Measurements from ENCODE around the gene CYGB.
"Not testable (repeated sequence)": the region's sequence is repeated elsewhere in the genome, so short reads cannot be mapped to it uniquely, and the experiment has no call there.

The CYGB gene

DNA sequence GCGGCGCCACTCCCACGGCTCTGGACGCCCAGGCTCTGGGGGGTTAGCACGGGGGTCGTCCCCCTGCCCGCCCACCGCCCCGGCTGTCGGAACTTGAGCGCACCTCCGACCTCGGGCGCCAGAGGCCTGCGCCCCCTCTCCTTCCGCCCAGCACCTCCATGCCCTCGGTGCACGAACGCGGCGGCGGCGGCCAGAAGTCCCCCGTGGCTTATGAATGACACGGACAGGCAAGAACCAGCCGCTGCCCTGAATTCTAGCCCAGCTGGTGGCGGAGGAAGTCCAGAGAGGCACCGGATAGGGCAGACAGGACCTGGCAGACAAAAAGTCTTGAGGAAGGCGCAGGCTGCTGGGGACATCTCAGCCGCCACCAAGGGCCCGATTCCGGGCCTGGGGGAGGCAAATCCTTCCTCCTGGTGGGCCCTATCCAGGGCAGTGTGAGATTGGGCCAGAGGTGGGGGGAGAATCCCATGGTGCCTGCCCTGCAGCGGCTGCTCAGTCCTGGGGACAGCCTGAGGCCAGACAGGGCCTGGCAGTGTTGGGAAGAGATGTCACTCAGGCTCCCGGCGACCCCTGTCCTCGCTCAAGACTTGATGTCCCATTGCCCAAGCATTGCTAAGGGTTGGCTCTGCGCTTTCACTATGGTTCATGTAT lies 897 bp upstream of the CYGB start:
- DNase-seq (ENCODE audit: low spot score): no peak

- no peak for DNase-seq (ENCODE audit: low spot score)
Observed at GRCh38 chr17:76537288-76537577, 276 bp downstream of the CYGB start.

DNA sequence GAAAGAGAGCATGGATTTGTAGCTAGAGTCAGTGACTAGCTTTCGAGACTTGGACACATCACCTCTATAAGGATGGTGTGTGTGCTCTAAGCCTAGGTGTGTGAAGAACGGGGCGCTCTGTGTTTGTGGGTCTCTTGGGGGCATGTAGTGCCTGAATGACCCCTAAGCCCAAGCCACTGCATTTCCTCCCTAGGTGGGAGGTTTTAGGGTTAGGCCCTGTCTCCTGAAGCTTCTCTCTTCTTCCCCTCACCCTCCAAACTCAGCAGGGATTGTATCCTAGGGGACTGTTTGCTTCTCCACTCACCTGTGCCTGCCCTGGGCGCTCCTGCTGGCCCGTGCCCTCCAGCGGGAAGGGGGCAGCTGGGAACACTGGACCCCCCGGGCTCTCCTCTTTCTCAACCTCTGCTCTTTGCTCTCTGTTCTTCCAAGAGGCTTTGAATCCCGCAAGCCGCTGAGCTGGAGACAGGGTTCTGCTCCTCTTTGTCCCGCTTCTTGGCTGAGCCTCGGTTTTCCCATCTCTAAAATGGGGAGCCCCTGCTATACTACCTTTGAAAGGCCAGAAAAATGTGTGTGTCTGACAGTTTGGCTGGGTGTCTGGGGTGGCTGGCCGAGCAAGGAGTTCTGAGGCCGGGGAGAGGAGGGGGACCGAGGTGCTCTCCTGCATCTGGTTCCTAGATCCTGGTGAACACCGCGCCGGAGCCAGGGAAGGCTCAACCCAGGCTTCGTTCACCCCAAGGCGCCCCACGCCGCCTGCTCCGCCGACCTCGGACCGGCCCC lies 810 bp downstream of the CYGB start:
- no peak for DNase-seq (ENCODE audit: low spot score)

DNA sequence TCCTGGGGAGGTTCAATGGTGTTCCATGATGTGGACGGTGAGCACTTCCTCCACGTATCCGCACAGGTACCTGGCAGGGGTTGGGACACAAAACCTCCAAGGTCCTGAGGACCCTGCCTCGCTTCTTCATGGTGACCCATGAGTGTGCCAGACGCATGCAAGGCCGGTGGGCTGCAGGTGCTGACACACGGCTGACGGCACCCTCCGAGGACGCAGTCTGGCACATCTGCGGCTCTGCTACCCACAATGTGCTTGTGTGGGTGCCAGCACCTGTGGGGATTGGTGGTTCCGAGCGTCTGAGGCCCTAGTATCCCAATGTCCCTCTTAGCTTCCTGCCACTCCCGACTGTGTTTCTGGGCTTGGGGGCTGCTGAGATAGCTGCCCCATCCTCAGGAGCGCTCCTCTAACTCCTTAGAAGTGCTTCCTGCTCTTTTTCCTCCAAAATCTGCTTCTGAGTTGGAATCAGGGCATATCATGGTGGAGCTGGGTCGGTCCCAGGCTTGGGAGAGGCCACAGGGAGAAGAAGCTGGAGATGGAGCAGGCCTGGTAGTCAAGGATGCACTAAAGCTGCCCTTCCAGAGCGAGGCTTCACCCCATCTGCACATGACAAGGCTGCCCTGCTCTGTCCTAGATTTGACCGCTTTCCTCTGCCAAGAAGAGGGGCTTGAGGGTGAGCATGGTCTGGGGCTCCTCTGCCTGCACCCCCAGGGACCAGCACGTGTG lies 1.6 kb downstream of the CYGB start:
- DNase-seq (ENCODE audit: low spot score): no peak

GRCh38 chr17:76534831-76535732 lies 2.4 kb downstream of the CYGB start:
- DNase-seq (ENCODE audit: low spot score): no peak

DNA sequence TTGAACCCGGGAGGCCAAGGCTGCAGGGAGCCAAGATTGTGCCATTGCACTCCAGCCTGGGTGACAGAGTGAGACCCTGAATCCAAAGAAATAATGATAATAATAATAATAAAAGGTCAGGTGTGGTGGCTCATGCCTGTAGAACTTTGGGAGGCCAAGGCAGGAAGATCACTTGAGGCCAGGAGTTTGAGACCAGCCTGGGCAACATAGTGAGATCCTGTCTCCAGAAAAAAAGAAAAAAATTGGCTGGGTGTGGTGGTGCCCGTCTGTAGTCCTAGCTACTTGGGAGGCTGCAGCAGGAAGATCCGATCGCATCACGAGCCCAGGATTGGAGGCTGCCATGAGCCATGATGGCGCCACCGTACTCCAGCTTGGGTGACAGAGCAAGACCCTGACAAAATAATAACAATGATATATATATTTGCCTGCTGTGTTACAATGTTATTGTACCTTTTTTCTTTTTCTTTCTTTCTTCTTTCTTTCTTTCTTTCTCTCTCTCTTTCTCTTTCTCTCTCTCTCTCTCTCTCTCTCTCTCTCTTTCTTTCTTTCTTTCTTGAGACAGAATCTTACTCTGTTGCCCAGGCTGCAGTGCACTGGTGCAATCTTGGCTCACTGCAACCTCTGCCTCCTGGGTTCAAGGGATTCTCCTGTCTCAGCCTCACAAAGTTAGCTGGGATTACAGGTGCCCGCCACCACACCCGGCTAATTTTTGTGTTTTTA lies 3.7 kb downstream of the CYGB start:
- DNase-seq (ENCODE audit: low spot score): not testable (repeated sequence)

DNA sequence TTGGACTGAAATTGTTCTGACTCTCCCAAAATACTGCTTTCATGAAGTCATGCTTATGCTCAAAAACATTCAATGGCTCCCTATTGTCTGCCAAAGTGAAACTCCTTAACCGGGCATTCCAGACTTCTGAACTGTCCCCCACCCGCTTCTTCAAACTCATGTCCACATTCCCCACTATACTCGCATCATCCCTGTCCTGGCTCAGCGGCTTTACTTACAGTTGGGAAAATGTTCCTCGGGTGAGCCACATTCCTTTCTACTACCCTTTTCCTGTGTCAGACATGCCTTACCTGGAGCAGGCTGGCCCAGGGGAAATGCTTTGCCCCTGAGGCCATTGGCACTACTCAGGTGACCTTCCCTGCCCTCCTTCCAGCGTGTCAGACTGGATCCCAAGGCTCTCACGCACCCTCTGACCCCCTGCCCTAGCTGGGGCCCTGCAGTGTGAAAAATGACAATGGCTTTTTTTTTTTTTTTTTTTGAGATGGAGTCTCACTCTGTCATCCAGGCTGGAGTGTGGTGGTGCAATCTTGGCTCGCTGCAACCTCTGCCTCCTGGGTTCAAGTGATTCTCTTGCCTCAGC lies 5.3 kb downstream of the CYGB start:
- DNase-seq (ENCODE audit: low spot score): no peak

GRCh38 chr17:76531486-76532038 lies 5.9 kb downstream of the CYGB start:
- DNase-seq (ENCODE audit: low spot score): no peak

GRCh38 chr17:76530811-76531485 lies 6.6 kb downstream of the CYGB start:
- DNase-seq (ENCODE audit: low spot score): no peak

DNA sequence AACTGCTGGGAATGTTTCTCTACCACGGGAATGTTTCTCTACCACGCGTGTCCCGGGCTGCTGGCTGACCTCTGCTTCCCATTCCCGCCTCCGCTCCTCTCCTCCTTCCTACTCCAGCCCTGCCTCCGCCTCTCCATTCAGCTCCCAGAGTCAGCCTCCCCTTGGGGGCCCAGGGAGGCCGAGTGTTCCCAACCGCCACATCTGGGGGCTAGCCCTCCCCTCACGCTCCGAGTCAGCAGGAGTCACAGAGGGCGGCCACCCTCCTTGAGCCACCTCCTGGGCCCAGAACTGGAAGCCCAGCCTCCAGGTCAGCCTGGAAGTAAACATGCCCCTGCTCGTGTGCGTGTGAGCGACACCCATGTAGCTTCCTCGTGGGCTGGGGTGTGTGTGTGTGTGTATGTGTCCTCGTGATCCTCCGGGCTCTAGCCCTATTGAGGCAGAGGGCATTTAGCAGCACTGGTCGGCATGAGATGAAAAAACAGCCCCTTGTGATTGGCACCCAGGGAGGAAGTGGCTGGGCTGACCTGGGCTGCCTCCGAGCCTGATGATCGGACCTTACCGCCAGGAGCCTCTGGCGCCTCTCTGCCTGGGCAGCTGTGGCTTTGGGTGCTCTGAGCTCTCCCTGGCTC lies 7.3 kb downstream of the CYGB start:
- no peak for DNase-seq (ENCODE audit: low spot score)

DNA sequence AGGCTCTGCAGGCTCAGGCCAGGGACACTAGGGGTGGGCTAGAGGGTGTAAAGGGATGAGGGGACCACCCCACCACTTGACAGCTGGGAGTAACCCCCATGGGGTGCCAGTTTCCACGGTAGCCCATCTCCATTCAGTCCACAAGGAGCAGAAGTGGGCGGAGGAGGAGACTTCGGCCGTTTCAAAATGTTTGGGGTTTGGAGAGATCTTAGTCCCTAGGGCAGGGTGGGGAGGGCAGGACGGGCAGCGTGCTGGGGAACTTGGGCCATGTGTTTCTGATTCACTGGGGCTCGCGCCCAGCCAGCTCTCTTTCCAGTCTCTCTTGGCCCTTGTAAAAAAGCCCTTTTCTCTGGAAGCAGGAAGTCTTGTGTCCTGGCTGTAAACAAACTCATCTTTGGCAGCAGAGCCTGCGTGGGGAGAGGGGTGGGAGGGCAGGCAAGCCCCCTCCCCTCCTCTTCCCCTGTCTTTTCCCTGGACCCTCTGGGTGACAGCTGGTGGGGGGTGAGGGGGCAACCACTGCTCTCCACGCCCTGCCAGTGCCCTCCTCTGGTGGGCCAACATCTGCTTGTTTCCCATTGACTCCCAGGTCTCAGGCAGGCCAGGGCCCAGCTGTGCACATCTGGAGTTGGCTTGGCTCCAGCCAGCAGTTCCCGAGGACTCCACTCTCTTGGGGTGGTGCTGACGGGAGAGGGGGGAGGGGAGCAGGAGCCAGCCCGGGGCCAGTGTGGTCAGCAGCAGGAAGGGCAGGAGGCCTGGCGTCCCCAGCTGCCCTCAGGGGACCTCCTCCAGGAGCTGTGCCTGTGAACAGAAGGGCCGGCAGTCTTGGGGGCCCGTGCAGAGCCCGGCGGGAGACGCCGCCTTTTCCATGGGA lies 8.1 kb downstream of the CYGB start:
- peak; percentile 66 for DNase-seq (ENCODE audit: low spot score)

DNA sequence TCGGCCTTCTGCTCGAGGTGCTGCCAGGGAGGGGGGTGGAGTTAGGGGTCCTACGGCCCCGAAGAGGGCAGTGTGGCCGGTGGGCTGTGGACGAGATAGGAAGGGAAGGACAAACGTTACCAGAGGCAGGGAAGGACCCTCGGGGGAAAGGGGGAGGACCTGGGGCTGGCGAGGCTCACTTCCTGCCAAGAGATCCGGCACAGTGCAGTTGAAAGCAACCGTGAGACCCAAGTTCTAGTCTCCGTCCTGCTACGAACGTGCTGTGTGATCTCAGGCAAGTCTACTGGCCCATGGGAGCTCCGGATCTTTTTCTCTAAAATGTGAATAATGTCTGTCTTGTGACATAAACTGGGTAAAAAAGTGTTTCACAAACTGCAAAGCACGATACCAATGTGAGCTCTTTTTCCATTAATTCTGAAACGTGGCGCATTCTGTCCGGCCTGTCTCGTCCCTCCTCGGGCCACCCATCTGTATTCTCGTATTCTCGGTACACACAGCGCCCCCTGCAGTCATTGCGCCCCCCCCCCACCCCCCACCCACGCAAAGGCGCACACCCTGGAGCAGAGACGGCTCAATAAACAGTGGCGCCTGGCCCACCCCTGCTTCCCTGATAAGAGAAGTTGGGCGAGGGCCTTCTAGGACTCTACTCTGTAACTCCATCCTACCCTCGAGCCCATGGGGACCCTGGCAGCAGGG lies 8.8 kb downstream of the CYGB start:
- DNase-seq (ENCODE audit: low spot score): no peak

GRCh38 chr17:76528156-76528527 lies 9.4 kb downstream of the CYGB start:
- DNase-seq (ENCODE audit: low spot score): no peak

- DNase-seq (ENCODE audit: low spot score): no peak
Observed at GRCh38 chr17:76527430-76528111, 9.9 kb downstream of the CYGB start.

GRCh38 chr17:76527016-76527415 lies 10.5 kb downstream of the CYGB start:
- DNase-seq (ENCODE audit: low spot score): not testable (repeated sequence)

- not testable (repeated sequence) for DNase-seq (ENCODE audit: low spot score)
Observed at GRCh38 chr17:76525513-76525833, 12.0 kb downstream of the CYGB start.

GRCh38 chr17:76524598-76525512 lies 12.7 kb downstream of the CYGB start:
- no peak for DNase-seq (ENCODE audit: low spot score)

Measured in Ammon's horn (tissue), 1 donor.